ENCODE data around the gene C1QTNF6. TPM values are rescaled to one million over a fixed set of nuclear protein-coding genes. Genes with fewer than 3 reads are reported as not detected.

C1QTNF6 gene
- total RNA-seq, 1 donor from 2014 or later = 5.3 TPM

- no peak for DNase-seq
Observed at GRCh38 chr22:37190262-37190780, 2.3 kb upstream of the C1QTNF6 start.

- DNase-seq = no peak
Observed at GRCh38 chr22:37188901-37189466, 937 bp upstream of the C1QTNF6 start.

GRCh38 chr22:37187552-37187890, 526 bp downstream of the C1QTNF6 start:
- DNase-seq = no peak

GRCh38 chr22:37186997-37187522, 987 bp downstream of the C1QTNF6 start:
- DNase-seq = no peak

- no peak for DNase-seq
Observed at GRCh38 chr22:37186228-37186996, 1.6 kb downstream of the C1QTNF6 start.

GRCh38 chr22:37185646-37186227, 2.3 kb downstream of the C1QTNF6 start:
- no peak for DNase-seq

GRCh38 chr22:37184816-37185541, 3.1 kb downstream of the C1QTNF6 start:
- no peak for DNase-seq

- DNase-seq = no peak
Observed at GRCh38 chr22:37184380-37184755, 3.7 kb downstream of the C1QTNF6 start.

- no peak for DNase-seq
Observed at GRCh38 chr22:37183432-37184379, 4.3 kb downstream of the C1QTNF6 start.

- no peak for DNase-seq
Observed at GRCh38 chr22:37182949-37183245, 5.2 kb downstream of the C1QTNF6 start.

- DNase-seq = no peak
Observed at GRCh38 chr22:37182101-37182948, 5.7 kb downstream of the C1QTNF6 start.

- DNase-seq = no peak
Observed at GRCh38 chr22:37181681-37182080, 6.4 kb downstream of the C1QTNF6 start.

- no peak for DNase-seq
Observed at GRCh38 chr22:37180531-37181231, 7.4 kb downstream of the C1QTNF6 start.

GRCh38 chr22:37179622-37180420, 8.2 kb downstream of the C1QTNF6 start:
- DNase-seq = no peak

GRCh38 chr22:37179126-37179470, 8.9 kb downstream of the C1QTNF6 start:
- no peak for DNase-seq

- no peak for DNase-seq
Observed at GRCh38 chr22:37178350-37179125, 9.5 kb downstream of the C1QTNF6 start.

- no peak for DNase-seq
Observed at GRCh38 chr22:37177755-37178154, 10.3 kb downstream of the C1QTNF6 start.

GRCh38 chr22:37177221-37177620, 10.8 kb downstream of the C1QTNF6 start:
- DNase-seq = no peak

Data from occipital lobe (tissue), 2 donors.